Stimulated activated CD8-positive, alpha-beta memory T cell treated with anti-CD3 and anti-CD28 coated beads, Interleukin-15, amount 100 ng/mL, for 4 hours (primary cell): ENCODE results near the gene B3GALT4.

Source experiments
- DNase-seq, 2 donors: peaks; one replicate each; pipeline ENCODE4 v3.0.0-alpha.2; 2020; ENCODE audit warnings: low read depth in 2 of 2

The B3GALT4 gene

DNA sequence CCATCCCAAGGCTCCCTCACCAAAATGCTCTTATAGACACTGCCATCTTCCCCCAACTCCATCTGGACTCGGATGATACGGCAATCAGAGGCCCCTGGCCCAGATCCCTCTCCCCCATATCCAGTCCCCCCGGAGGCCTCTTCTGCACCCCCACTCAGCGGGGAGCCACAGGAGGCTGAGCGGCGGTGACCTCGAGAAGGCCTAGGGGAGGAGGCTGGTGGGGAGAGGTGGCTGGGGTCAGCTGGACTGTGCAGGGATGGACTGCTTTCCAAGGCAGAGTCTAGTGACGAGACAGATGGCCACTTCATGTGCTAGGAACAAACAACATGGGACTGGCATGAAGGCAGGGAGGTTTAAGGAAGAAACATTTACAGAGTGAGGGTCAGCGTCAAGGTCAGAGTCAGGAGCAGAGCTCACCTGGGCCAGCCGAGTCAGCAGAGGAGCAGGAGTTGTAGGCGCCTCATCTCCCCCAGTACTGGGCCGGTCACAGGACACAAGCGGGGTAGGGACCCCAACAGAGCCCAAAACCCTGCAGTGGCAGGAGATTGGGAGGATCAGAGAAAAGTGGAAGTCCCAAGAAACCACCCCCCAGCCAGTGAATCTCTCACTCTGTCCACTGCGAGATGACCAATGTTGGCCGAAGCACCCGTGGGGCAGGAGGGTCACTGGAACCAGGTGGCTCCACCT lies 16.2 kb downstream of the B3GALT4 start:
- no peak for DNase-seq

DNA sequence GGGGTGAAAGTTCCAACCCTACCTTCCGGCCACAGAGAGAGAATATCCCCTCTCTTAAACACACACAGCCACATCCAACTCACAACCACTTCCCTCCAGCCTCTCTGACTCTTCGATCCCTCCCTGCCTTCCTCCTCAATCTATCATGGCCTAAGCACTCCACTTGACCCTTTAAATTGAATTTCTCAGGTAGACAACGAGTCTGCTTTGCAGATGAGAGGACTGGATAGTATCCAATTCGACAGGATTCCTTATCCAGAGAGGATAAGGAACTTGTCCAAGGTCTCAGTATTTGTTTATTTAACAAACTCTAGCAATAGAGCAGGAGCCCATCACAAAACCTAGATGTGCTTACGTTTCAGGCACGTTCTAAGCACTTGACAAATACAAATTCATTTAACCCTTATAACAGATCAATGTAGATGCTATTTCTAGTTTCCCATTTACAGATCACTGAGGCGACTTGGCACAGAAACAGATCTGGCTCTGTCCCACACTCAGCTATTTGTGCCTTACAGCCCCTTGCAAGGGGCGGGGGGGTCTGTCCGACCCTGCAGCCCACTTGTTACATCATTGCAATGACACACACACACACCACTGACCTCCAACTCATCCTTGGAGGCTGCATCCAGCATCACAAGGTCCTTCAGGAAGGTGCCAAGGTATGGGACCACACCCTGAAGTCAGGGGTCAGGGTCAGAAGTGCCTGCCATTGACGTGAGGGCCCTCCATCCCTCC lies 17.3 kb downstream of the B3GALT4 start:
- no peak for DNase-seq

DNA sequence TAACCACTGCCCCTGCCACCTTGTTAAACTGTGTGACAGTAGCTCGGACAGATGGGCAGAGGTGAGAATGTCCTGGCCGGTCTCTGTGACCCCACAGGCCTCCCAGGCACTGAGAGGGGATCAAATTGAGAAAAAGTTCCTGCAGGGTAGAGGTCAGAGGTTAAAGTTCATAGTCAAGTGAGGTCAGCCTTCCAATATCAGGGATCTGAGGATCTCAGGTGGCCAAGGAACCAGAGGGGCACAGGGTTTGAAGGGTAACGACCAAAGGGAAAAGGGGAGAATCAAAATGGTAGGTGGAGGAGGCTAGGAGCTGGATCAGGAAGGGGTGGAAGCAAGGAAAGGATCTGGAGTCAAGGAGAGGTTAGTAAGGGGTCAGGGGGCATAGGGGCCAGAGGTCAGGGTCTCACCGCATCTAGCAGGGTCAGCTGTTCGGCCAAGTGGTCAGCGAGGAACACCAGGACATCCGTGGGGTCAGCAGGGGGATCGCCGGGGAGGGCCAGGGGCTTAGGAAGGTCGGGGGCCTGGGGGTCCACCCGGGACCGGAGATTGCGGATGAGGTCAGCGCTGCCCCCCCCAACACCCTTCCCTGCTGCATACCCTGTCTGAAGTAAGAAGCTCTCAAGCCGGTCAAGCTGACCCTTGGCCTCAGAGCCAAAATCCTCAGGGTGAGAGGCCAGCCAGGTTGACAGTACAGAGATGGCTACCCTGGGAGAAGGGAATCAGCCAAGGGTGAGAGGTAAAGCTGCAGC lies 18.9 kb downstream of the B3GALT4 start:
- no peak for DNase-seq

DNA sequence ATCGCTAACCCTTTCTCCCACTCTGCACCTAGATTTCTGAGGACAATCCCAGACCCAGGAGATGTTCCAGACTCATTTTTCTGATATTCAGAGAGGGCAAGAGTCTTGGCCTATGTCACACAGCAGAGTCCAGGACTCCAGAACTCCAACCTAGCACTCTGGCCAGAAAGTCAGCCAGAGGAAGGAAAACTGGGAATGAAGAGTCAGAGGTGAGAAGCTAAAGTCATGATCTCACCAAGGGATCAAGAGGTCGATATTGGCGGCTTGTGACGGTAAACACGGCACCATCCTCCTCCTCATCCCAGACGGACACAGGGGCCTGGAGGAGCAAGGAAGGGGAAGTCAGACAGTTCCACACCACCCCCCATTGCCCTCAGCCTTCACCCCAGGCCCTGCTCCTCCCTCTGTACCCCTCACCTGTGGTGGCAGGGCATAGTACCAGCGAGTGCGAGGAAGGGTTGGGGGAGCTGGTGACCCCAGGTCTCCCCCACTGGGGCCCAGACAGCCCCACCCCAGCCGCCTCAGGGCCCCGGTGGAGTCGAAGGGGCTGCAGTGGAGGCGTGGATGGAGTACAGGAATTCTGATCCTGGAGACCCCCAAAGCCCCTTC lies 20.0 kb downstream of the B3GALT4 start:
- DNase-seq, result no peak

DNA sequence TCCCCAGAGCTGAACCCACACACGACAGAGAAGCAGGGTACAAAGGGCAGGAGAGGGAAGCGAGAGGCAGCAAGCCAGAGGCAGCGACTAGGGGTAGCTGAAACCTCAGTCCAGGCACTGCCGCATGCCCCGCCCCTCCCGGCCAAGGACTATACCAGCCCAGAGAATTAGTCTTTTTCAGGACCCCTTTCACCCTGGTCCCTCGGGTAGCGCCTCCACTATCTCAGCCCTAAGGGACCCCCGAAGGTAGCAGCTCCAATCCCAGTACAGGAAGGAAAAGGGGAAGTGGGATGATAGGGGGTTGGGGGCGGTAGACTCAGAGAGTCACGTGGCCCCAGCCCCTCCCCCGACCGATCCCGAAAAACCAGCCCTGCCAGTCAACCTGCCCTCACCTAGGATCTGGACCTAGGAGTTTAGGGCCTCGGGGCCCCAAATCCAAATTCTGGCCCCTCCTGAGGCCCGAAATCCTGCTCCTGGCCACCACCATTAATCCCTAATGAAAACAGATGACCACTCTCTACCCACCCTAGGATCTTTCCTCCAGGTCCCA lies 20.6 kb downstream of the B3GALT4 start:
- no peak for DNase-seq

DNA sequence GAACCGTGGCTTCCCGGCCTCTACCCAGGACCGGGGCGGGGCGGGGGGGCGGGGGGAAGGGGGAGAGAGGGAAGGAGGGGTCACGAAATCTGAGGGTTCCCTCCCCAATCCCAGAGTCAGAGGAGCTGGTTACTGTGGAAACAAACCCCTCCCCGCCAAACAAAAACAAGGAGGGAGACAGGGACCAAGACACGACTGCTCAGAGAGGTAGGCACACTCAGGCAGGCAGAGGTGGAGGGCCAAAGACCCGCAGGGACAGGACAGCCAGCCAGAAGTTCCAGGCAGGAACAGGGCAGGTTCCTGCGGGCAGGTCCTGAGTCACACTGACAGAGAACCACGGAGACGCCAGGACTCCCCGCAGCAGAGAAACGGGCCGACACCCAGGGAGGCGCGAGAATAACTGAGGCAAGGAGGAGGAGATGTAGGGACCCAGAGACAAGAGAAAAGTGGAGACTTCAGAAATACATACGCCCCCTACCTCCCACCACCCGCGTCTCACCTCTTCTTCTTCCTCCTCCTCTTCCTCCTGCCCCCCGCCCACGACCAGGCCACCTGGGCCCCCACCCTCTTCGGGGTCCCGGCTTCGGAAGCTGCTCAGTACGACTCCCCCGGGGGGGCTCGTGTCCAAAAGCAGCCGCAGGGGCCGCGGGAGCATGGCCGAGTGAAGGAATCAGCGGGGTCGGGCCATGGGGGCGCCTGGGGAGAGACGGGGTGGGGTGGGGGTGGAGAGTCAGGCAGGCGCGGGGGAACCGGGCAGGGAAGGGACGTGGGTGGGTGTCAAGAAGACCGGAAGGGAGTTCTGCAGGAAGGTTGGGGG lies 21.2 kb downstream of the B3GALT4 start:
- DNase-seq, result no peak

DNA sequence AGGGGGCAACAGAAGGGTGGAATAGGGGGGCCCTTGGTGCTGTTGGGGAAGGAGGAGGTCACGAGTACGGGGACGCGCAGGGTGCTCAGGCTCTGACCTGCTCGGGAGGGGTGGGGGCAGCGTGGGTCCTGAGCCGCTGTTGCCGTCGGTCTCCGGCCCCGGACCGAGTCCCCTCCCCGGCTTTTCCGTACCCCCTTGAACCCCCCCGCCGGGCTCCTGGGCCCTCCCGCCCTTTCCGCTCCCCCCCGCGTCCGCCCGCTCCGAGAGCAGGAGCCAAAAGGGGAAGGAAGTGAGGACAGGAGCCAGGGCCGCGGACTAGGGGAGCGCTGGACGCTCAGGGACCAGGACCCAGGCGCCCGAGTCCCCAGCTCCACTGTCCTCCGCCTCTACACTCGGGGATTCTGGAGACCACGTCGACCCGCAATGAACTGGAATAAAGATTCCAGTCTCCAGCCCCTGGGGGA lies 21.9 kb downstream of the B3GALT4 start, which contains the start of gene RGL2:
TSS of gene RGL2 (minus strand) at position 170 of the 464 bp plus-strand sequence. CDS start 332 bp downstream, outside the sequence.
- peak; percentile 39 to 47 for DNase-seq

DNA sequence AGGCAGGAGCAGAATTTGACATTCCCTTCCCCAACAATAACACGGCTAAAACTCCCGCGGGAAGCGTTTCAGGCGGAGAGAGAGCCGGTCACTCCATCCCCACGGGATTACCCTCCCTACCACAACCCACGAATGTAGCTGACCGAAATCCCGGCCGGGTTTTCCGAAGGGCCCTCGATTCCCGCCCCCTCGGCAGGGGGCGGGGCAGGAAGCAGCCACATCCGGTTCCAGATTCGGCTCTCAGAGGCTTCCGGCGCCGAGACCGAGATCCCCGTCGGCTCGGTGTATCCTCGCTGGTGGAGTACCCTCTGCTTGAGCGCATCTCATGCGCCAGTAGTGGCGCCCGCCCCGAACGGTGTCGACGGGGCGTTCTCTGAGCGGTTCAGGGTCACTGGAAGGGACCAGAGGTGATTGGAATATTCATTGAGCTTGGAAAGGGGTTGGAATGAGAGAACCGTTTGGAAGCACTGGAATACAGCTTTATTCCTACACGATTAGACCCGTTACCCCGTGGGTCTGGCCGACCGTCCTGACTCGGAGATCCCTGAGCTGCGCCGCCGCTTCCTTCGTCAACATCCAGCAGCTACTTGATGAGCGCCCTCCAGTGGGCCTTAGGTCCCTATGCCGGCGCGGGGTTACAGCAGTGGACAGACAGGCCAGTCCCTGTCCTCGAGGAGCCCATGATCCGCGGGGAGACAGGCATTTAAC lies 22.5 kb downstream of the B3GALT4 start:
- DNase-seq, result peak; percentile 84 to 85

DNA sequence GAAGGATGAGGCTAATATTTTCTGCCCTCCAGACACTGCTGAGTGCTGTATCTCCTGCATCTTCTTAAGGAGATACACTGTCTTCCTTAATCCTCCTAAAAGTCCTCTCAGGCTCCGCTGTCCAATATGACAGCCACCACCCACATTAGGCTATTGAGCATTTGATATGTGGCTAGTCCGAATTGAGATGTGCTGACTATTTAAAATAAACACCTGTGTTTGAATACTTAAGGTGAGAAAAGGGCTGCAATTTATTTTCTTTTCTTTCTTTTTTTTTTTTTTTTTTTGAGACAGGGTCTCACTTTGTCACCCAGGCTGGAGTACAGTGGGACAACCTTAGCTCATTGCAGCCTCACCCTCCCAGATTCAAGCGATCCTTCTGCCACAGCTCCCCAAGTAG lies 25.0 kb downstream of the B3GALT4 start:
- no peak for DNase-seq

DNA sequence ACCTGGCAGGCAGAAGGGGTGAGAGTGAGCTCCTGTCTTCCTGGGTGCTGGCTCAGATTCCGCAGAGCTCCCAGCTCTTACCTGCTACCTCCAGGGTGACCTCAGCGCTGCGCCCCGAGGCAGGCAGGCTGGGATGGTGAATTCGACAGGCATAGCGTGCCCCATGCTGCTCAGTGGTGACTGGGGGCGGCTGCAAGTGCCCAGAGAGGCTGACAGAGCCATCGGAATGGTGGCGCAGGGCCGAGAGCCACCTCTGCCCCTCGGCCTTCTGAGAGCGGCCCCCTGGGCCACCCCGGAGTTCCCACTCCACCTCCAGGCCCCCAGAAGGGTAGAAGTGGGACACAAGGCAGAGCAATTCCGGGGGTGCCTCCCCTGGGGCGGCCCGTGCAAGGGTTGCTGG lies 27.3 kb downstream of the B3GALT4 start:
- DNase-seq, result no peak

DNA sequence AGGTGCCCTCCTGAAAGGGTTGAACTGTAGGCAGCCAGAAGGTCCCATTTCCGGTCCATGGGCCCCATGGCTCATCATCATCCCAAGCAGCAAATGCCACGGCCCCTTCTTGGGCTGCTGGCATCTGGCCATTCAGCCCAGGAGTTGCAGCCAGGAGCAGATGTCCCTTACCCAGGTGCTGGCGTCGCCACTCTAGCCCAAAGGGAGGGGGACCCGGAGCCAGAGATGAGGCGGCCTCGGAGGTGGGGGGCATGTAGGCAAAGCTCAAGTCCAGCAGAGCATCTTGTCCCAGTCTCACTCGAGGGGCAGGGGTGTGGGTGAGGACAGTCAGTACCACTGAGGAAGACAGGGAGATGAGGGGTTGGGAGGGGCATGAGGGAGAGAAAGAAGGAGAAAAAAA lies 28.1 kb downstream of the B3GALT4 start:
- DNase-seq, result no peak

DNA sequence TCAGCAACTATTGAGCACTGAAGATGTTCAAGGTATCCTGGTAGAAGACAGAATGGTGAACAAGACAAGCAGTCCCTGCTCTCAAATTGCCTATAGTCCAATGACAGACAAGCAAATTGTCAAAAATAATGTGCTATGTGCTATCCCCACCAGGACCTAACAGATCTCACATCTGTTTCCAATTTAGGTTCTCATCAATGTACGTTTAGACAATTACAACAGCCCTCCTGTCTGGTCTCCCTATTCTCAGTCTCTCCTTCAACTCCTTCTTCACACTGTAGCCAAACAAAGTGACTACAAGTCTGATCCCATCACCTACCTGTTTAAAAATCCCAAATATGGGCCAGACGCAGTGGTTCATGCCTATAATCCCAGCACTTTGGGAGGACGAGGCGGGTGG lies 29.4 kb downstream of the B3GALT4 start:
- no peak for DNase-seq

DNA sequence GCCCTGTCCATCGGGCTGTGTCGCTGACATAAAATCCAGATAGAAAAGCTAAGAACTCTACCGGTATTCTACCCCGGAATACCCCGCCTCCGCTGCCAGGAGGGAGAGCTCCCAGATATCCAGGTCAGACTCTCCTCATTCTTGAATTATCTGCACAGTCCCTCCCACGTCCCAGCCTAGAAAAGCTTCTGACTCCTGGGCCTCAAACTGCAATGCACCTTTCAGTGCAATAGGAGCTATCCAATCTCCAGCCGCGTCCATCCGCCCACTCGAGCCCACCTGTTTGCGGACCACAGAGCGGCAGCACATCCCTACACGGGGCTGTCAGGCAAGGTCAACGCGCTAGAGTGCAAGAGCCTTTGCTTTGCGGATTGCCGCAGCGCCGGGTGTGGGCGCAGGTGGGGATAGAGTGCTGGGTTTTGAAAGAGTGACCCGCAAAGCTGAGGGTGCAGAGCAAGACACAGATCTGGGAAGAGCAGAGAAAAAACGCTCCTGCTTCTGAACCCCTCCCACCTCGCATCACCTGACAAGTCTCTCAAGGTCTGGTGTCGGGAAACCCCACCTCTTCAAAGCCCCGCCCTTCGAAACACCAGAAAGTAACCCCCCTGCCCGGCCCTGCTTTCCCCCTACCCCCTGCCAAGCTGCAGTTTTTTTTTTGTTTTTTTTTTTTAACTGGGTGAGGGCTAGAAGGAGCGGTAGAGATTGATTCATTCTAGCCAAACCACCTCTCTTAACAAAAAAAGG lies 35.6 kb downstream of the B3GALT4 start:
- DNase-seq, result peak; percentile 60 to 80

DNA sequence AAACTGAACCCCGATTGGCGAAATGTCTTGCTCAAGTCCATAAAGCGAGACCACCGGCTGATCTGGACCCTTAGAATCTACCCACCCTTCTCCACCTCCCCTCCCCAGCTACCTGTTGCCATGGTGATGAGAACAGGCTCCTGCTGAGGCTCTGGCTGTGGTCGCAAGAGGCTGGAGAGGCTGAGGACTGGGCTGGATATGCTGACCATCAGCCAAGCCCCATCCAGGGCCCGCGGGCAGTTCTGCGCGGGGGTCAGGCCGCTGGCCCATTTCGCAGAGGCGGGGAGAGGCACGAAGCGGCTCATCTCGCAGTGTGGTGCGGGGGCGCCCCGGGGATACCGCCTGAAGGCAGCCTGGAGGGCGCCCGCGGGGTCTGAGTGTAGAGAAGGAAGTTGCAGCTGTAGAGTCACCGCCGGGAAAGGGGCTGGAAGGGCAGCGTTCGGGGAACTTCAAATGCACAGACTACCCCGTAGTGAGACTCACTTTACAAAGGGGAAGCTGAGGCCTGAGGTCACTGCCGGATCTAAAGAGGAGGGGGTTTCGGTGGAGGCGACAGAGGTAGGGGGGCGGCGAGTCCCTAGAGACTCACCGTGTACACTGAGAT lies 36.3 kb downstream of the B3GALT4 start:
- peak in 1 of 2 donors; percentile 35 for DNase-seq

DNA sequence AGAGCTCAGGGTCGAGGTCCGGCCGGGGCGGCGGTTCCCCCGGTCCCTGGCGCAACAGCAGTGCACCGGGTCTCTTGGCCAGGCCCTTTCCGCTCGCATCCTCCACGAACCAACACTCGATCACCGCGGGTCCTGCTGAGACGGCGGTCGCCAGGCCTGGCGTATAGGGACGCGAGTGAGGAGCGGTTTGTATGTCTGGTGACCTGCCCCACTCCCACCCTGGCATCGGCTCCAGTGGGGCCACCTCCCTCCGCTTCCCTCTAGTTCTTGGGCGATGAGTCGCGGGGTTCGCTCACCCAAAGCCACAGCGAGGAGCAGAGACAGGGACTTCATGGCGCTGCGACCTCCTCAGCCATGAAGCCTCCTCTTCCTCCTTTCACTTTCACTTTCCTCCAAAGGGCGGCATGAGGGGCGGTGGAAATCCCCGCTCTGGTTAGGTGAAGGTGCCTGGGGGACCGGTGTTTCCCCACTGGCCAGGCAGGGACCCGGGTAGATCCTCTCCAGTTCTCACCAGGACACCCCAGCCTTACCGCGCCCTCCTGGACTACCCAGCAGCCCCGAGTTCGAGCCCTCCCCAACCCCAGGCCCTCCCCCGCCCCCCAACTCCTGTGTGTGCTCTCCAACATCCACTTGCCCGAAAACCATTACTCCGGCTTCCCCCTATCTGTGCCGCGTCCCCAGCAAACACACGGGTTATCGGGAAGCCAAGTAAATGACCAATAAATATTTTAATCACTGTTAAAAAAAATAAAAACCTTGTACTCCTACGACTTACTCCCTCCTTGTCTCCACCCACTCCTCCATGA lies 37.0 kb downstream of the B3GALT4 start, which contains the start of gene TAPBP:
TSS of gene TAPBP (minus strand) at position 370 of the 806 bp plus-strand sequence. CDS start at position 333, 37 bp downstream.
- peak; percentile 76 to 85 for DNase-seq

DNA sequence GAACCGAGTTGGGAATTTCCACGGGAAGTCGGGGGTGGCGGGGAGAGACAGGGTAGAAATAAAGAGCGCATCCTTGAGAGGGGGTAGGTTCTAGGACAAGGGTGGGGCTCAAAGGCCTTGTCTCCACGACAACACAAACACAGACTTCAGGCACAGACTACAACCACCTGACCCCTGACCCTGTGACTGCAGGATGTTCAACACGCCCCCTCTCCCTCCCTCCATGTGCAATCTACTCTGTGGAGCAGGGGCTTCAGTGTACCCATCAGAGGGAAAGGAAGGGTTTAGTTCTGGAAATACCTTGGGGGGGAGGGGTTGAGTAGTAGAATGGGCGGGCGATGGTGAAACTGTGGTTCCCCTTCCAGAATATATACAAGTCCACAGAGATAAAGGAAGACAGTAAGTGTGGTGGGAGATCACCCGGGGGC lies 37.6 kb downstream of the B3GALT4 start:
- DNase-seq, result peak; percentile 46 to 58

DNA sequence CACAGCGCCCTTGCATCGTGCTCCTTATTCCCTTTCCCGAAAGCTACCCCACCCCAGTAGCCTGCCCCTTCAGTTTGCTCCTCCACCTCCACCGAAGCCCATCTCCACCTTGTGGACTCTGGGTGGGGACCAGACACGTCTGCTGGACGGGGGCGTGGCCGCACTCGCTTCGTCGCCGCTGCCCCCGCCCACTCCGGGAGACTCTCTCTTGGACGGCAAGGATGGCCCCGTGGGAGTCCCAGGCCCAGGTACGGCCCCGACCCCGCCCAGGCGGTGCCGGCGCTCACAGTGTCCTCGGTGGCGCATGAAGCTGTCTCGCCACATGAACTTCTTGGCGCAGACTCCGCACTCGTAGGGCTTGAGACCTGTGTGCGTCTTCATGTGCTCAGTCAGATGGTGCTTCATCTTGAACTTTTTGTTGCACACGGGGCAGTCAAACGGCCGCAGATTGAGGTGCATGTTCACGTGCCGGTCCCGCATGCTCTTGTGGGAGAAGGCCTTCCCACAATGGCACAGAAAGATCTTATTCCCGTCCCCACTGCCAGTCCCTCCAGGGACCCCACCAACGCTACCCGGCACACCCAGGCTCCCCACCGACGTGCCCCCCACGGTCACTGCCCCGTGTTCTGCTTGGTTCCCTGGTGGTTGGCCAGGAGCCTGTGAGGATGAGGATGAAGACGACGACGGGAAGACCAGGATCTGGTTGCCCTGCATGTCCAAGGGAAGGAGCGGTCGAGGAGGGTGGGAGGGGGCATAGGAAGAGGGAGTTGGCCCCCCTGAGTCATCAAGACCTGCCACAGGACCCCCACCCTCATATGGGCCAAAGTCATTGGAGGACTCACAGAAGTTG lies 38.2 kb downstream of the B3GALT4 start:
- no peak for DNase-seq
